Prostate gland (tissue), 2 donors: Measurements from ENCODE around the gene DNAJC30. TPM values are rescaled to one million over a fixed set of nuclear protein-coding genes. Genes with fewer than 3 reads are reported as not detected.
A peak's percentile ranks its signal among the peaks of the same experiment; 100 is the strongest.

Experiments used
- DNase-seq: peaks from one replicate; pipeline ENCODE4 v3.0.0-alpha.2; 2019; ENCODE audit warnings: low spot score
- H3K27ac ChIP-seq, 2 donors: fragments of 200-600 bp; sonication (generic); 2 replicates each; pipeline ENCODE4 v1.5.1; 2017 to 2019
- H3K27me3 ChIP-seq: fragments of 200-600 bp; sonication (generic); replicated peaks from 2 replicates; pipeline ENCODE4 v1.5.1; 2019; ENCODE audit not compliant: insufficient read depth
- H3K36me3 ChIP-seq, 2 donors: fragments of 200-600 bp; sonication (generic); 1 replicate in 1 of 2; 2 replicates in 1 of 2; pipeline versions ENCODE4 v1.5.1 to v1.8.1; 2017 to 2019
- H3K4me1 ChIP-seq: fragments of 200-600 bp; sonication (generic); replicated peaks from 2 replicates; pipeline ENCODE4 v1.5.1; 2019
- H3K4me3 ChIP-seq, 2 donors: fragments of 200-600 bp; sonication (generic); 2 replicates each; pipeline ENCODE4 v1.5.1; 2017 to 2019
- H3K9me3 ChIP-seq: fragments of 200-600 bp; sonication (generic); 2 replicates; pipeline ENCODE4 v1.5.1; 2017
- CTCF ChIP-seq, 4 experiments: fragments of 200-600 bp in 2 of 4; fragments of 450-650 bp in 2 of 4; sonication (generic) in 2 of 4; IDR thresholded peaks; 1 replicate in 3 of 4; 2 replicates in 1 of 4; pipeline ENCODE4 v1.5.1; 2016 to 2019; ENCODE audit warnings: antibody characterized with exemption in 4 of 4, mild to moderate bottlenecking in 2 of 4, moderate library complexity in 2 of 4
- POLR2A ChIP-seq: fragments of 450-650 bp; IDR thresholded peaks from one replicate; pipeline ENCODE4 v1.6.1; 2016; ENCODE audit warnings: antibody characterized with exemption, mild to moderate bottlenecking
- POLR2AphosphoS5 ChIP-seq: sonication (generic); formaldehyde crosslinking; IDR thresholded peaks from one replicate; pipeline ENCODE4 v1.6.1; 2017; ENCODE audit warnings: antibody characterized with exemption
- WGBS: methylation state at CpG from one replicate; pipeline ENCODE4 v1.1.5; 2018; 5-methylcytosine and 5-hydroxymethylcytosine counted together
- intact Hi-C: fragments of 100-400 bp; cut with DNase I; formaldehyde crosslinking; loops from one replicate; pipeline ENCODE4 v1.14.2; 2022
- total RNA-seq, 2 donors: library from RNA; depleted of rRNA; stranded (reverse); fragments of >200 nt; gene quantifications; one replicate each; pipeline ENCODE4 v1.1.0, GENCODE V29; 2016

The DNAJC30 gene
- total RNA-seq, 2 donors from 2014 or later = 16.3 to 16.8 TPM

GRCh38 chr7:73650524-73650923 lies 32.7 kb downstream of the DNAJC30 start:
- intact Hi-C loops = no loop called here
- Histone ChIP-seq H3K9me3 (no peaks in the 10 kb centered on the region), H3K27ac (no peak overlapping the region), H3K36me3 (no peaks in the 10 kb centered on the region), H3K4me3 (no peak overlapping the region), H3K4me1 (no peaks in the 10 kb centered on the region), H3K27me3 (peaks cover 3% of the 10 kb centered on the region)
- DNase-seq = no peak
- 69% methylated on average over 5 of the region's 5 CpGs for WGBS
- TF ChIP-seq POLR2AphosphoS5 (no peak), CTCF (IDR thresholded peaks at IDR 0.05) (no peak), POLR2A (no peak)

- no peaks in the 10 kb centered on the region for H3K4me1 ChIP-seq
- H3K27me3 ChIP-seq = peaks cover 3% of the 10 kb centered on the region
- no peak overlapping the region for H3K4me3 ChIP-seq
- TF ChIP-seq POLR2A (no peak), POLR2AphosphoS5 (no peak), CTCF (IDR thresholded peaks at IDR 0.05) (no peak)
- no peaks in the 10 kb centered on the region for H3K36me3 ChIP-seq
- H3K9me3 ChIP-seq = no peaks in the 10 kb centered on the region
- no peak for DNase-seq
- WGBS = 58% methylated on average over 9 of the region's 9 CpGs
- H3K27ac ChIP-seq = no peak overlapping the region
- intact Hi-C loops = no loop called here
These were observed 33.7 kb downstream of the DNAJC30 start for GRCh38 chr7:73649576-73649975.

GRCh38 chr7:73648593-73649332 lies 34.5 kb downstream of the DNAJC30 start:
- 30% methylated on average over 1 of the region's 1 CpG for WGBS
- DNase-seq = no peak
- intact Hi-C loops = no loop called here
- H3K4me3 ChIP-seq = no peak overlapping the region
- no peaks in the 10 kb centered on the region for H3K36me3 ChIP-seq
- H3K27me3 ChIP-seq = peaks cover 3% of the 10 kb centered on the region
- H3K4me1 ChIP-seq = no peaks in the 10 kb centered on the region
- H3K9me3 ChIP-seq = no peaks in the 10 kb centered on the region
- TF ChIP-seq POLR2A (no peak), CTCF (IDR thresholded peaks at IDR 0.05) (no peak), POLR2AphosphoS5 (no peak)
- no peak overlapping the region for H3K27ac ChIP-seq

- intact Hi-C loops = no loop called here
- 3% methylated on average over 28 of the region's 62 CpGs for WGBS
- no peaks in the 10 kb centered on the region for H3K9me3 ChIP-seq
- H3K27ac ChIP-seq = no peak overlapping the region
- no peaks in the 10 kb centered on the region for H3K36me3 ChIP-seq
- H3K4me1 ChIP-seq = no peaks in the 10 kb centered on the region
- H3K4me3 ChIP-seq = peak overlapping the region; percentile 17 to 31
- no peak for DNase-seq
- no peak for TF ChIP-seq CTCF (IDR thresholded peaks at IDR 0.05)
- H3K27me3 ChIP-seq = peaks cover 3% of the 10 kb centered on the region
These were observed 35.3 kb downstream of the DNAJC30 start for GRCh38 chr7:73647725-73648592.
